Activated CD4-positive, alpha-beta T cell treated with anti-CD3 and anti-CD28 coated beads, Interleukin-2, amount 50 U/mL, for 4 hours (primary cell): ENCODE measurements around the gene MAD2L1BP.
A peak's percentile ranks its signal among the peaks of the same experiment; 100 is the strongest.

Source experiments
- DNase-seq, 2 experiments: peaks; one replicate each; pipeline ENCODE4 v3.0.0-alpha.2; 2020

The MAD2L1BP gene

DNA sequence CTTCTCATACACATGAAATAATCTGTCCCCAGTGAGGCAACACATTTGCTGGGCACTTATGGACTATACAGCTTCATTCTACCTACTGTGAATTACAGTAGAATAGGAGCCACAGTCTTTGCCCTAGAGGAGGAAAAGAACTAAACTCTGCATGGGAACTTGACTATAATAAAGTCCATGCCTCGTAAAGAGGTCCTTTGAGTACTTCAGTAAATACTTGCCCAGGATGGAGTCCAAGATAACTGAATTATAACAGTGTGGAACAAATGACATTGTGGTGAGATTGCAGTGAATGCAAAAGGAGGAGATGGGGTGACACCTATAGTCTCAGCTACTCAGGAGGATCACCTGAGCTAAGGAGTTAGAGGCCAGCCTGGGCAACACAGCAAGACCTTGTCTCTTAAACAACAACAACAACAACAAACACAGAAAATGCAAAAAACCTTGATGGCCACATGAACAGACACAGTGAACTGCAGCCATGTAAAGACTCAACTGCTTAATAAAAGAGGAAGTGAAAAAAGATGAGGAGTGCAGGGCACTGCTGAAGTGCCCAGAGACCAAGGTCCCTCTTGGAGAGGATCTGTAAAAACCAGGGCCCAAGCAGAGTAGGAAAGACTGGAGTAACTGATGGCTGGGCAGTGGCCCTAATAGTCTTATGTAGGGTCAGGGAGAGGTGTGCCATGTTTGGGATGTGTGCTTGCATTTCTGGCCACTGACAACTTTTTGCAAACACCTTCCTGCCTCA is 48.2 kb downstream of the MAD2L1BP start:
- no peak for DNase-seq

DNA sequence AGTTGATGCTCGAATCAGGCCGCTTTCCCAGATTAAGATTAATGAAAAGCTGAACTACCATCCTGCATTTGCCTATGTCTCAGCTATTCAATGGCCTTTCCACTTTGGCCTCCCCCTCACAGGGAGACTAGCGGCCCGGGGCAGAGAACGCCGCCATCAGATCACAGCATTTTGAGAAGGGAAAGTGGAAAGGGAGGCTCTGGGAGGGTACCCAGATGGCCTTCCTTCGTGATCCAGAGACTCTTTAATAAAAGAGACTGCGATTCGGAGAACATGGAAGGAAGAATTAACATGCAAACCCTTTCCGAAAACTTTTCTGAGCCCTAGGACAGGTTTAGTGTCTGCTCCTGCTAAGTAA is 51.4 kb downstream of the MAD2L1BP start:
- DNase-seq, result no peak

DNA sequence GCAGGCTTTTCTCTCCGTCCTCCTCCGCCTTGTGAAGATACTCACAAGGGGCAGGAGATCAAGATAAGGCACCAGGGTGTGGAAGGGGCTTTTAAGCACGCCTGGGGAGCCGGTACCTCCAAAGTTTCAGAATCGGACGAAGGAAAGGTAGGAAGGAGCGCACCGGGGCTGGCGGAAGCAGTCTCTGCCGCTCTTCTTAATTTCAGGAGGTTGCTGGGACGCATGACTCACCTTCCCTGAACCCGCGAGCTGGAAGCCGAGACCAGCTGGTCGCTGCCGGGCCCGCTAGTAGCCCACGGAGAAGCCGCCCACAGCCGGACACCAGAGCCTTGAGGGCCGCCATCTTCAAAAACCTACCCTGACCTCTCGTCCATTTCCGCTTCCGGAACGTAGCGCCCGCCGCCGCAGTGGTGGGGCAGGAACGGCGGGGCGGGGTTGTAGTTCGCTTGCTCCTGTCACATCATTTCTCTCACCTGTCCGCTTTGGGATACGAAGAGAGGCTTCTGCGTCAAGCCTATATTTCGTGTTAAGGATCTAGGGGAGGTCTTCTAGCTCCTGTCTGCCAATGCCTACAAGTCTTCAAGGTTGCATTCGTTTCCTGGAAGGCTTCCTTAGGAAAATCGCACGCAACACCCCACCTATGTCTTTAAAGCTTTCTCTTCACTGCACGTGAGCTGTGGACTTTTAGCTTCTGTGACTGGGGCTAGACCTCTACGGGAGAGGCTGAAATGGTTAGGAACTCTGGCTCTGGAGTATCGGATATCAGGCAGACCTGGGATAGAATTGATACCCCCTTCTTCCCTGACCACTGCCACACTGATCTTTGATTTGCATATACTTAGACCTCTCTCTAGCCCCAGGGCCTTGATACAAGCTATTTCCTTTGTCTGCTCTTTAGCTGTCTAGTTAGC is 52.1 kb downstream of the MAD2L1BP start, which contains the start of gene MRPS18A:
TSS of gene MRPS18A (minus strand) at position 355 of the 911 bp plus-strand sequence. CDS start at position 343, 12 bp downstream.
- peak; percentile 61 to 65 for DNase-seq

DNA sequence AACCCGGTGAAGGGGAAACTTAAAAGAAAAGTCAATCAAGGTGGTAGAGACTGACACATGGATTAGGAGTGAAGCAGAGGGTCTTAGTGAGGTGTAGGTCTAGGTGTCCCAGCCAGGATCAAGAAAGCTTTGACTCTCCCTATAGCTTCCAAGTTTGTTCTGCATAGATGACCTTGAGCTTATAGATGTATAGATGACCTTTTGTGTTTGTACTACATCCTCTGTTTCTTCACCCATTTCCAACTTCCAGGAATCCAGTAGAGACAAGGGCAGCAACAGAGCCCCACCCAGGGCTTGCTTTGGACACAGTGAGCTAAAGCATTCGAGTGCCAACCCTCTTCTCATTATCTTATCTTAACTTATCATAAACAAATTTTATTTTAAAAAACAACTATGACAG is 53.8 kb downstream of the MAD2L1BP start:
- no peak for DNase-seq
